Measurements from ENCODE around the gene PLET1.

DNA sequence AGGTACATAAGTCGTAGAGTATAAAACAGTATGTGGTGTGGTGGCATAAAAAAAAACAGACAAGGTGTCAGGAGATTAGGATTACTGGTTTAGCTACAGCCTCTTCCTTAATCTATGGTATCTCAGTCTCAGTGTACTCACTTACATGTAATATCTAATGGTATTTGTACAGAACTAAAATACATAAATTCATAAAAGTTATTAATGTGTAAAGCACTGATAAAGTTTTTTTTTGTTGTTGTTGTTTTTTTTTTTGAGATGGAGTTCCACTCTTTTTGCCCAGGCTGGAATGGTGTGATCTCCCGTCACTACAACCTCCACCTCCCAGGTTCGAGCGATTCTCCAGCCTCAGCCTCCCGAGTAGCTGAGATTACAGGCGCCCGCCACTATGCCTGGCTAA is 31.5 kb downstream of the PLET1 start:
- TF ChIP-seq EZH2phosphoT487 (IDR thresholded peaks at IDR 0.05; ENCODE audit: insufficient read depth, low read depth) = no peak
- no peak for TF ChIP-seq EZH2 (IDR thresholded peaks at IDR 0.05; ENCODE audit: insufficient read depth, poor library complexity, severe bottlenecking)

Measured in GM23248 (cell line).